A549 (cell line): ENCODE results near the gene TASP1. TPM values are rescaled to one million over a fixed set of nuclear protein-coding genes. Genes with fewer than 3 reads are reported as not detected.
"Not testable (repeated sequence)": the region's sequence is repeated elsewhere in the genome, so short reads cannot be mapped to it uniquely, and the experiment has no call there.

Source experiments
- ATAC-seq, 2 experiments: fragments of 200-7000 bp in 1 of 2; fragments of >200 bp in 1 of 2; cut with Nextera tagmentation in 1 of 2; cut with Tn5 transposase in 1 of 2; 3 replicates each; pipeline versions ENCODE4 v1.8.0 to v1.9.1; 2018 to 2020; ENCODE audit warnings: mild to moderate bottlenecking in 1 of 2, moderate library complexity in 1 of 2
- CTCF ChIA-PET: fragments of 300-600 bp; sonication (Branson Sonifier 250); formaldehyde crosslinking; extraction: SDS; loops from one replicate; lab custom pipeline; 2021; ENCODE audit warnings: antibody characterized with exemption, inconsistent platforms; lab: Yijun Ruan, JAX
- POLR2A ChIA-PET: fragments of 350-600 bp; formaldehyde crosslinking; extraction: SDS; loops from one replicate; lab custom pipeline; 2021; ENCODE audit warnings: antibody characterized with exemption, inconsistent platforms; lab: Yijun Ruan, JAX
- DNase-seq, 2 experiments: peaks; one replicate each; pipeline versions ENCODE4 v3.0.0 to v3.0.0-alpha.2; 2011 to 2016; ENCODE audit warnings: low read depth in 1 of 2, low spot score in 1 of 2
- FAIRE-seq: peaks from 2 replicates; lab custom pipeline; 2011; peaks lifted over from hg19 to GRCh38; lab: Jason Lieb, UNC
- H3K27ac ChIP-seq, 2 experiments: fragments of >200 bp; sonication (Bioruptor Twin); formaldehyde crosslinking; 3 replicates each; pipeline ENCODE4 v1.5.1; 2016 to 2017
- H3K4me1 ChIP-seq: fragments of >200 bp; sonication (Bioruptor Twin); formaldehyde crosslinking; 3 replicates; pipeline ENCODE4 v1.6.1; 2016
- H3K4me2 ChIP-seq: fragments of >200 bp; sonication (Bioruptor Twin); formaldehyde crosslinking; 3 replicates; pipeline ENCODE4 v1.6.1; 2016
- H3K4me3 ChIP-seq: fragments of >200 bp; sonication (Bioruptor Twin); formaldehyde crosslinking; 3 replicates; pipeline ENCODE4 v1.5.1; 2016
- H3K9me3 ChIP-seq: fragments of >200 bp; sonication (Bioruptor Twin); formaldehyde crosslinking; 3 replicates; pipeline ENCODE4 v1.6.1; 2016
- ATOH8 ChIP-seq: fragments of 250-450 bp; sonication (Bioruptor Pico); IDR thresholded peaks from 2 replicates; pipeline ENCODE4 v1.5.0; 2020; ENCODE audit warnings: low read depth, mild to moderate bottlenecking, moderate library complexity
- CBX8 ChIP-seq: fragments of 200-600 bp; sonication (generic); IDR thresholded peaks from 2 replicates; pipeline ENCODE4 v1.6.1; 2016
- CEBPB ChIP-seq, 2 experiments: fragments of >200 bp in 1 of 2; sonication (Bioruptor Twin) in 1 of 2; formaldehyde crosslinking in 1 of 2; IDR thresholded peaks; 2 replicates each; pipeline ENCODE4 v1.6.1; 2012 to 2016
- E2F6 ChIP-seq: IDR thresholded peaks from 2 replicates; pipeline ENCODE4 v1.6.1; 2012; ENCODE audit warnings: low read depth, borderline replicate concordance
- EHMT2 ChIP-seq: fragments of 200-600 bp; sonication (generic); IDR thresholded peaks from 2 replicates; pipeline ENCODE4 v1.6.1; 2016; ENCODE audit warnings: antibody characterized with exemption, low read depth, mild to moderate bottlenecking, moderate library complexity
- ELK1 ChIP-seq: fragments of 150-350 bp; IDR thresholded peaks from 2 replicates; pipeline ENCODE4 v1.6.1; 2014; ENCODE audit warnings: low read depth, mild to moderate bottlenecking, low read length
- FOSL2 ChIP-seq, 2 experiments: fragments of 450-650 bp in 1 of 2; fragments of >200 bp in 1 of 2; sonication (Bioruptor Twin) in 1 of 2; formaldehyde crosslinking; IDR thresholded peaks; 2 replicates each; pipeline versions ENCODE4 v1.5.0 to v1.6.1; 2016 to 2020; ENCODE audit warnings: mild to moderate bottlenecking in 1 of 2, moderate library complexity in 1 of 2
- HDAC2 ChIP-seq: fragments of 200-600 bp; sonication (generic); IDR thresholded peaks from 2 replicates; pipeline ENCODE4 v1.6.1; 2016
- HMGXB4 ChIP-seq: fragments of 250-450 bp; sonication (Bioruptor Pico); IDR thresholded peaks from 2 replicates; pipeline ENCODE4 v1.5.0; 2021; ENCODE audit warnings: mild to moderate bottlenecking, moderate library complexity, borderline replicate concordance
- NPAS2 ChIP-seq: fragments of 250-450 bp; sonication (Bioruptor Pico); IDR thresholded peaks from 2 replicates; pipeline ENCODE4 v1.8.0; 2022; ENCODE audit warnings: mild to moderate bottlenecking, moderate library complexity, borderline replicate concordance
- RAD21 ChIP-seq, 2 experiments: fragments of >200 bp in 1 of 2; sonication (Bioruptor Twin) in 1 of 2; formaldehyde crosslinking in 1 of 2; IDR thresholded peaks in 1 of 2; conservative IDR thresholded peaks in 1 of 2; 2 replicates in 1 of 2; 3 replicates in 1 of 2; pipeline ENCODE4 v1.6.1; 2012 to 2018; ENCODE audit warnings: inconsistent platforms in 1 of 2
- RARB ChIP-seq: fragments of 250-450 bp; sonication (Bioruptor Pico); IDR thresholded peaks from 2 replicates; pipeline ENCODE4 v1.8.0; 2021; ENCODE audit warnings: mild to moderate bottlenecking, moderate library complexity
- RCOR1 ChIP-seq: fragments of 150-350 bp; IDR thresholded peaks from 2 replicates; pipeline ENCODE4 v1.6.1; 2014; ENCODE audit warnings: antibody characterized with exemption, low read length, low read depth
- REST ChIP-seq: fragments of 200-600 bp; sonication (generic); IDR thresholded peaks from 2 replicates; pipeline ENCODE4 v1.6.1; 2016; ENCODE audit warnings: antibody characterized with exemption, mild to moderate bottlenecking, moderate library complexity
- RFX5 ChIP-seq: fragments of 450-650 bp; IDR thresholded peaks from 2 replicates; pipeline ENCODE4 v1.7.1; 2014; ENCODE audit warnings: antibody characterized with exemption, mild to moderate bottlenecking, moderate library complexity
- TP53 ChIP-seq: fragments of 250-450 bp; sonication (Bioruptor Pico); IDR thresholded peaks from 2 replicates; pipeline ENCODE4 v1.5.0; 2021; ENCODE audit warnings: mild to moderate bottlenecking, moderate library complexity
- ZSCAN20 ChIP-seq: fragments of 250-450 bp; sonication (Bioruptor Pico); IDR thresholded peaks from 2 replicates; pipeline ENCODE4 v1.8.0; 2022; ENCODE audit warnings: mild to moderate bottlenecking, moderate library complexity
- WGBS: methylation state at CpG from one replicate; pipeline ENCODE4 v1.1.6; 2017; ENCODE audit errors: missing lambda C conversion rate; 5-methylcytosine and 5-hydroxymethylcytosine counted together
- polyA plus RNA-seq, 4 experiments: library from polyadenylated mRNA; depleted of rRNA in 3 of 4; stranded (reverse); fragments of >200 nt; fragmentation: RNase III in 1 of 4; extraction: RNeasy Plus Mini Kit Qiagen cat#74134 plus additional on column Dnase treatment in 1 of 4; gene quantifications; 2 replicates in 3 of 4; 3 replicates in 1 of 4; pipeline ENCODE4 v1.2.3, GENCODE V29; 2011 to 2017

The TASP1 gene
- polyA plus RNA-seq, 2 of the 4 experiments (the other 2 are of a cell fraction), result 9.5 to 18.2 TPM

GRCh38 chr20:13608066-13608465, 30.7 kb downstream of the TASP1 start:
- Histone ChIP-seq H3K4me3 (no peak overlapping the region), H3K9me3 (no peaks in the 10 kb centered on the region), H3K4me2 (no peak overlapping the region), H3K4me1 (no peaks in the 10 kb centered on the region), H3K27ac (no peak overlapping the region)
- 91% methylated on average over 1 of the region's 1 CpG for WGBS
- FAIRE-seq (peak; percentile 84), ATAC-seq (no peak), DNase-seq (no peak)
- CTCF ChIA-PET, result interaction anchor here (1.1 kb wide), 1 partner anchor 8 kb away, joined by 5 read pairs; no protein-coding TSS in a partner anchor
- TF ChIP-seq ATOH8 (CRISPR knock-in tag) (no peak), ELK1 (no peak), RAD21 (conservative IDR thresholded peaks at IDR 0.05 in 1 of 2, IDR thresholded peaks at IDR 0.05 in 1 of 2) (no peak), ZSCAN20 (CRISPR knock-in tag) (no peak), EHMT2 (no peak), CBX8 (no peak), E2F6 (no peak), HMGXB4 (no peak)
- POLR2A ChIA-PET, result no interaction called here

- 90% methylated on average over 11 of the region's 11 CpGs for WGBS
- POLR2A ChIA-PET, DNase-seq, H3K4me1 ChIP-seq, ATAC-seq, H3K27ac ChIP-seq, H3K9me3 ChIP-seq, FAIRE-seq, H3K4me3 ChIP-seq, H3K4me2 ChIP-seq: not testable (repeated sequence)
- CTCF ChIA-PET, result interaction anchor here (0.7 to 1.8 kb wide), 2 partner anchors 10 to 305 kb away, joined by 3 to 4 read pairs; no protein-coding TSS in a partner anchor
These were observed 45.3 kb downstream of the TASP1 start for GRCh38 chr20:13593423-13593822.

- WGBS, result 89% methylated on average over 2 of the region's 2 CpGs
- no peak for ATAC-seq
- H3K9me3 ChIP-seq, result peaks cover 15% of the 10 kb centered on the region; the same call in 2 of the 3 replicates
- no peak for FAIRE-seq
- CTCF ChIA-PET, result no interaction called here
- H3K4me3 ChIP-seq, result no peak overlapping the region
- H3K27ac ChIP-seq, result no peak overlapping the region
- POLR2A ChIA-PET, result no interaction called here
- no peak overlapping the region for H3K4me2 ChIP-seq
- TF ChIP-seq RFX5 (no peak), FOSL2 (IDR thresholded peaks at IDR 0.05) (0 out of 2 replicates have a peak, but pooled peaks have one; percentile 7), FOSL2 (CRISPR knock-in tag; IDR thresholded peaks at IDR 0.05) (no peak)
- no peak for DNase-seq
- no peaks in the 10 kb centered on the region for H3K4me1 ChIP-seq
These were observed 50.7 kb downstream of the TASP1 start for GRCh38 chr20:13588049-13588448.

- POLR2A ChIA-PET, result no interaction called here
- TF ChIP-seq TP53 (CRISPR knock-in tag) (no peak), HMGXB4 (no peak), ATOH8 (CRISPR knock-in tag) (no peak), CBX8 (no peak), RCOR1 (no peak), HDAC2 (no peak), NPAS2 (CRISPR knock-in tag) (no peak), REST (no peak), RARB (no peak), CEBPB (IDR thresholded peaks at IDR 0.05) (no peak)
- Histone ChIP-seq H3K27ac (no peak overlapping the region), H3K4me2 (no peak overlapping the region), H3K9me3 (peaks cover 15% of the 10 kb centered on the region; the same call in 2 of the 3 replicates), H3K4me1 (no peaks in the 10 kb centered on the region), H3K4me3 (no peak overlapping the region)
- ATAC-seq (no peak), FAIRE-seq (no peak), DNase-seq (no peak)
- CTCF ChIA-PET, result no interaction called here
These were observed 51.4 kb downstream of the TASP1 start for GRCh38 chr20:13587370-13587769.
